ENCODE measurements around the gene KRTAP9-4.
"Not testable (repeated sequence)": the region's sequence is repeated elsewhere in the genome, so short reads cannot be mapped to it uniquely, and the experiment has no call there.

Gene KRTAP9-4

DNA sequence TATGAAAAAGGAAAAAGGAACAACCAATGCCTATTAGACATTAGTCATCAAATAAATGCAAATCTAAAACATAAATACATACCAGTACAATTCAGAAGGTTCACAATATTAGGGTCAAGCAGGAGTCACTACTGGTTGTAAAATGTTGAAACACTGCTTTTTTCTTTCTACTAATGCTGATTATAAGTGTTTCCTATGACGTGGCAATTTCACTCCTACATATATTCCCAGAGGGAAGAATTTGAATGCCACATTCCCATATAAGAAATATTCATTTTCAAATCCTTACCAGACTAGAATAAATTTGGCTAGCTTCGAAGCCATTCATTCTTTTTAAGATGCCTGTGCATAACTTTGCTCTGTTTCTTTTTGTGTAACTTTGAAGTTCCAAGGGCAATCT is 25.7 kb upstream of the KRTAP9-4 start:
- no peak overlapping the region for H2BK120ac ChIP-seq (ENCODE audit: low read depth, low read length)
- no peak overlapping the region for H3K4me3 ChIP-seq (ENCODE audit: insufficient read depth in 1 of 2, low read depth in 1 of 2, low read length in 2 of 2)
- no peaks in the 10 kb centered on the region for H3K9me3 ChIP-seq (ENCODE audit: control insufficient read depth, low read length)
- no peaks in the 10 kb centered on the region for H3K79me1 ChIP-seq (replicated peaks; ENCODE audit: low read length, poor library complexity, severe bottlenecking)
- H3K18ac ChIP-seq (ENCODE audit: low read depth in 1 of 2, low read length in 2 of 2): no peak overlapping the region
- no peak overlapping the region for H3K14ac ChIP-seq (ENCODE audit: low read length in 2 of 2)
- H3K4me1 ChIP-seq (ENCODE audit: control insufficient read depth, insufficient read depth, low read depth, low read length): no peaks in the 10 kb centered on the region
- H3K27ac ChIP-seq (ENCODE audit: low read length, poor library complexity, severe bottlenecking): no peak overlapping the region
- no peak overlapping the region for H3K4ac ChIP-seq (ENCODE audit: low read depth in 1 of 2, low read length in 2 of 2)
- H2BK12ac ChIP-seq (ENCODE audit: low read length in 2 of 2): no peak overlapping the region
- H3K9ac ChIP-seq (ENCODE audit: low read length): no peak overlapping the region
- DNase-seq: no peak
- H3K36me3 ChIP-seq (ENCODE audit: control insufficient read depth in 1 of 2, insufficient read depth in 2 of 2, low read depth in 1 of 2, low read length in 2 of 2): no peaks in the 10 kb centered on the region
- no peak overlapping the region for H4K91ac ChIP-seq (ENCODE audit: low read length)
- H3K23ac ChIP-seq (ENCODE audit: low read length in 2 of 2): no peak overlapping the region
- H3K27me3 ChIP-seq (ENCODE audit: control insufficient read depth in 1 of 2, insufficient read depth in 1 of 2, low read length in 2 of 2): no peaks in the 10 kb centered on the region
- no peak overlapping the region for H2BK5ac ChIP-seq (ENCODE audit: low read depth, low read length, poor library complexity, severe bottlenecking)
- 60% methylated on average over 1 of the region's 2 CpGs for WGBS
- H2BK15ac ChIP-seq (ENCODE audit: low read depth, poor library complexity, severe bottlenecking): no peak overlapping the region
- no peak overlapping the region for H2AFZ ChIP-seq (ENCODE audit: low read depth, low read length)
- no peak overlapping the region for H2AK5ac ChIP-seq (ENCODE audit: low read length, severe bottlenecking)
- H3K4me2 ChIP-seq (ENCODE audit: low read length, poor library complexity, severe bottlenecking): no peak overlapping the region
- no peak overlapping the region for H4K8ac ChIP-seq (ENCODE audit: low read length)

DNA sequence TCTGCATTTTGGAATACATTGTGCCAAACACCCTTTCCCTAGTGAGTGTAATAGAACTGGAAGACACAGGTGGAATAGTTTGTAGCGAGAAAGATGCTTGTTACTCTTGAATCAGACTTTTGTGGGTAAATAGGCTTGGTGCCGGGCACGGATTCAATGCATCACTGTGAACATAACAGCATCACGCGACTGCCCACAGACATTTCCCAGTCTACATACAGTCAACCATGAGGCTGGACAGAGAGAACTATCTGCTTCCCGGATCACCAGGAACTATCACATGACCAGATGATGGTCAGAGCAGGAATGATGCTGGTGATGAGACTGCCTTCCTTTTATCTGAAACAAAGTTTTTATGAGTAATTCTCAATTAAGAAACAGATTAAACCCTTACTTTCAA is 23.4 kb upstream of the KRTAP9-4 start:
- Histone ChIP-seq H3K36me3 (ENCODE audit: control insufficient read depth in 1 of 2, insufficient read depth in 2 of 2, low read depth in 1 of 2, low read length in 2 of 2) (no peaks in the 10 kb centered on the region), H3K79me1 (replicated peaks; ENCODE audit: low read length, poor library complexity, severe bottlenecking) (no peaks in the 10 kb centered on the region), H2BK5ac (ENCODE audit: low read depth, low read length, poor library complexity, severe bottlenecking) (no peak overlapping the region), H3K4me1 (ENCODE audit: control insufficient read depth, insufficient read depth, low read depth, low read length) (no peaks in the 10 kb centered on the region), H3K14ac (ENCODE audit: low read length in 2 of 2) (no peak overlapping the region), H2BK15ac (ENCODE audit: low read depth, poor library complexity, severe bottlenecking) (no peak overlapping the region), H2BK12ac (ENCODE audit: low read length in 2 of 2) (no peak overlapping the region), H3K18ac (ENCODE audit: low read depth in 1 of 2, low read length in 2 of 2) (no peak overlapping the region), H3K4me2 (ENCODE audit: low read length, poor library complexity, severe bottlenecking) (no peak overlapping the region), H3K9ac (ENCODE audit: low read length) (no peak overlapping the region), H4K91ac (ENCODE audit: low read length) (no peak overlapping the region), H3K27ac (ENCODE audit: low read length, poor library complexity, severe bottlenecking) (no peak overlapping the region), H3K23ac (ENCODE audit: low read length in 2 of 2) (no peak overlapping the region), H3K27me3 (ENCODE audit: control insufficient read depth in 1 of 2, insufficient read depth in 1 of 2, low read length in 2 of 2) (no peaks in the 10 kb centered on the region), H3K4ac (ENCODE audit: low read depth in 1 of 2, low read length in 2 of 2) (no peak overlapping the region), H3K4me3 (ENCODE audit: insufficient read depth in 1 of 2, low read depth in 1 of 2, low read length in 2 of 2) (no peak overlapping the region), H2BK120ac (ENCODE audit: low read depth, low read length) (no peak overlapping the region), H2AK5ac (ENCODE audit: low read length, severe bottlenecking) (no peak overlapping the region), H2AFZ (ENCODE audit: low read depth, low read length) (no peak overlapping the region), H3K9me3 (ENCODE audit: control insufficient read depth, low read length) (no peaks in the 10 kb centered on the region), H4K8ac (ENCODE audit: low read length) (no peak overlapping the region)
- WGBS: 98% methylated on average over 5 of the region's 6 CpGs
- DNase-seq: no peak

DNA sequence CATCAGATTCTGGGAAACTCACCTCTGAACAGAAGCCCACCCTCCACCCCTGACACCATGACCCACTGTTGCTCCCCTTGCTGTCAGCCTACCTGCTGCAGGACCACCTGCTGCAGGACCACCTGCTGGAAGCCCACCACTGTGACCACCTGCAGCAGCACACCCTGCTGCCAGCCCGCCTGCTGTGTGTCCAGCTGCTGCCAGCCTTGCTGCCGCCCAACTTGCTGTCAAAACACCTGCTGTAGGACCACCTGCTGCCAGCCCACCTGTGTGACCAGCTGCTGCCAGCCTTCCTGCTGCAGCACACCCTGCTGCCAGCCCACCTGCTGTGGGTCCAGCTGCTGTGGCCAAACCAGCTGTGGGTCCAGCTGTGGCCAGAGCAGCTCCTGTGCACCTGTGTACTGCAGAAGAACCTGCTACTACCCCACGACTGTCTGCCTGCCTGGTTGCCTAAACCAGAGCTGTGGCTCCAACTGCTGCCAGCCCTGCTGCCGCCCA is 22.8 kb upstream of the KRTAP9-4 start, which contains the start of gene KRTAP9-2:
TSS of gene KRTAP9-2 (plus strand) at position 51 of the 498 bp plus-strand sequence. CDS start at position 58, 7 bp downstream.
- not testable (repeated sequence) for H4K8ac ChIP-seq (ENCODE audit: low read length); H3K27ac ChIP-seq (ENCODE audit: low read length, poor library complexity, severe bottlenecking)
- 66% methylated on average over 2 of the region's 4 CpGs for WGBS

DNA sequence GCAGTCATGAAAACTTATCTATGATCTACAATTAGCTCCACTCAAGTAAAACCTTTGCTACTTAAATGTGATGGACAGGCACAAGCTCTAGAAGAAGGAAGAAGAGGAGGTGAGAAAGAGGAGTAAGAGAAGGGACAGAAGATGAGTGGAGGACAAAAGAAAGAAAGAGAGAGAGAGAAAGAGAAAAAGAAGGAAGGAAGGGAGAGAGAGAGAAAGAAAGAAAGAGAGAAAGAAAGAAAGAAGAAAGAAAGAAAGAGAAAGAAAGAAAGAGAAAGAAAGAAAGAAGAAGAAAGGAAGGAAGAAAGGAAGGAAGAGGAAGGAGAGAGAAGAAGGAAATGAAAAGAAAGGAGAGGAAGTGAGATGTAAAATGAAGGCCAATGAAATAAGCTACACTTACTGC is 19.4 kb upstream of the KRTAP9-4 start:
- H2BK15ac ChIP-seq (ENCODE audit: low read depth, poor library complexity, severe bottlenecking): no peak overlapping the region
- no peak overlapping the region for H2BK5ac ChIP-seq (ENCODE audit: low read depth, low read length, poor library complexity, severe bottlenecking)
- H4K8ac ChIP-seq (ENCODE audit: low read length): no peak overlapping the region
- H2AK5ac ChIP-seq (ENCODE audit: low read length, severe bottlenecking): no peak overlapping the region
- no peak overlapping the region for H3K27ac ChIP-seq (ENCODE audit: low read length, poor library complexity, severe bottlenecking)
- H3K4ac ChIP-seq (ENCODE audit: low read depth in 1 of 2, low read length in 2 of 2): no peak overlapping the region
- no peak overlapping the region for H3K9ac ChIP-seq (ENCODE audit: low read length)
- no peak overlapping the region for H3K14ac ChIP-seq (ENCODE audit: low read length in 2 of 2)
- H4K91ac ChIP-seq (ENCODE audit: low read length): no peak overlapping the region
- H3K4me2 ChIP-seq (ENCODE audit: low read length, poor library complexity, severe bottlenecking): no peak overlapping the region
- no peak overlapping the region for H3K23ac ChIP-seq (ENCODE audit: low read length in 2 of 2)
- H3K9me3 ChIP-seq (ENCODE audit: control insufficient read depth, low read length): no peaks in the 10 kb centered on the region
- H2BK12ac ChIP-seq (ENCODE audit: low read length in 2 of 2): no peak overlapping the region
- no peak for DNase-seq
- H2AFZ ChIP-seq (ENCODE audit: low read depth, low read length): no peak overlapping the region
- peaks cover 4% of the 10 kb centered on the region for H3K4me1 ChIP-seq (ENCODE audit: control insufficient read depth, insufficient read depth, low read depth, low read length)
- H3K36me3 ChIP-seq (ENCODE audit: control insufficient read depth in 1 of 2, insufficient read depth in 2 of 2, low read depth in 1 of 2, low read length in 2 of 2): no peaks in the 10 kb centered on the region
- H3K79me1 ChIP-seq (replicated peaks; ENCODE audit: low read length, poor library complexity, severe bottlenecking): no peaks in the 10 kb centered on the region
- no peak overlapping the region for H3K4me3 ChIP-seq (ENCODE audit: insufficient read depth in 1 of 2, low read depth in 1 of 2, low read length in 2 of 2)
- no peak overlapping the region for H3K18ac ChIP-seq (ENCODE audit: low read depth in 1 of 2, low read length in 2 of 2)
- peaks cover 0 to 8% of the 10 kb centered on the region in 2 experiments for H3K27me3 ChIP-seq (ENCODE audit: control insufficient read depth in 1 of 2, insufficient read depth in 1 of 2, low read length in 2 of 2)
- no peak overlapping the region for H2BK120ac ChIP-seq (ENCODE audit: low read depth, low read length)

More for the DNA sequence above, 22.8 kb upstream of the KRTAP9-4 start, which contains the start of gene KRTAP9-2:
- not testable (repeated sequence) for H3K23ac ChIP-seq (ENCODE audit: low read length in 2 of 2); H3K18ac ChIP-seq (ENCODE audit: low read depth in 1 of 2, low read length in 2 of 2); H2BK120ac ChIP-seq (ENCODE audit: low read depth, low read length); DNase-seq; H2BK12ac ChIP-seq (ENCODE audit: low read length in 2 of 2); H2BK15ac ChIP-seq (ENCODE audit: low read depth, poor library complexity, severe bottlenecking); H3K79me1 ChIP-seq (replicated peaks; ENCODE audit: low read length, poor library complexity, severe bottlenecking); H2AK5ac ChIP-seq (ENCODE audit: low read length, severe bottlenecking); H2AFZ ChIP-seq (ENCODE audit: low read depth, low read length); H3K4me3 ChIP-seq (ENCODE audit: insufficient read depth in 1 of 2, low read depth in 1 of 2, low read length in 2 of 2); H3K36me3 ChIP-seq (ENCODE audit: control insufficient read depth in 1 of 2, insufficient read depth in 2 of 2, low read depth in 1 of 2, low read length in 2 of 2); H3K4me1 ChIP-seq (ENCODE audit: control insufficient read depth, insufficient read depth, low read depth, low read length); H3K9ac ChIP-seq (ENCODE audit: low read length); H3K9me3 ChIP-seq (ENCODE audit: control insufficient read depth, low read length); H3K4me2 ChIP-seq (ENCODE audit: low read length, poor library complexity, severe bottlenecking); H3K14ac ChIP-seq (ENCODE audit: low read length in 2 of 2); H3K4ac ChIP-seq (ENCODE audit: low read depth in 1 of 2, low read length in 2 of 2); H4K91ac ChIP-seq (ENCODE audit: low read length); H3K27me3 ChIP-seq (ENCODE audit: control insufficient read depth in 1 of 2, insufficient read depth in 1 of 2, low read length in 2 of 2); H2BK5ac ChIP-seq (ENCODE audit: low read depth, low read length, poor library complexity, severe bottlenecking)

Measured in mesenchymal stem cell (in vitro differentiated cells and primary cell).